ENCODE data around the gene GNA15. TPM values are rescaled to one million over a fixed set of nuclear protein-coding genes. Genes with fewer than 3 reads are reported as not detected.

The GNA15 gene
- total and polyA plus RNA-seq, 2 of the 8 experiments (the other 6 are each of a cell fraction or from before 2014, with no cell fraction given): 0.26 to 0.45 TPM

GRCh38 chr19:3113100-3114017, 22.5 kb upstream of the GNA15 start (continued):
- TF ChIP-seq E2F6 (IDR thresholded peaks at IDR 0.05): peak; percentile 63
